ENCODE data around the gene CCDC7.

- TF ChIP-seq, protein P1, sequence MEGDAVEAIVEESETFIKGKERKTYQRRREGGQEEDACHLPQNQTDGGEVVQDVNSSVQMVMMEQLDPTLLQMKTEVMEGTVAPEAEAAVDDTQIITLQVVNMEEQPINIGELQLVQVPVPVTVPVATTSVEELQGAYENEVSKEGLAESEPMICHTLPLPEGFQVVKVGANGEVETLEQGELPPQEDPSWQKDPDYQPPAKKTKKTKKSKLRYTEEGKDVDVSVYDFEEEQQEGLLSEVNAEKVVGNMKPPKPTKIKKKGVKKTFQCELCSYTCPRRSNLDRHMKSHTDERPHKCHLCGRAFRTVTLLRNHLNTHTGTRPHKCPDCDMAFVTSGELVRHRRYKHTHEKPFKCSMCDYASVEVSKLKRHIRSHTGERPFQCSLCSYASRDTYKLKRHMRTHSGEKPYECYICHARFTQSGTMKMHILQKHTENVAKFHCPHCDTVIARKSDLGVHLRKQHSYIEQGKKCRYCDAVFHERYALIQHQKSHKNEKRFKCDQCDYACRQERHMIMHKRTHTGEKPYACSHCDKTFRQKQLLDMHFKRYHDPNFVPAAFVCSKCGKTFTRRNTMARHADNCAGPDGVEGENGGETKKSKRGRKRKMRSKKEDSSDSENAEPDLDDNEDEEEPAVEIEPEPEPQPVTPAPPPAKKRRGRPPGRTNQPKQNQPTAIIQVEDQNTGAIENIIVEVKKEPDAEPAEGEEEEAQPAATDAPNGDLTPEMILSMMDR (IDR thresholded peaks at IDR 0.05) = no peak
- TF ChIP-seq POLR2A (IDR thresholded peaks at IDR 0.05) = no peak
These were observed 8.2 kb downstream of the CCDC7 start for GRCh38 chr10:32454148-32454547.

Measured in right lobe of liver (tissue), 4 donors.